Pulmonary artery endothelial cell (primary cell): ENCODE data around the gene TLE3. TPM values are rescaled to one million over a fixed set of nuclear protein-coding genes. Genes with fewer than 3 reads are reported as not detected.

ENCODE experiments used
- DNase-seq: peaks from one replicate; pipeline ENCODE4 v3.0.0-alpha.2; 2011; ENCODE audit warnings: low read depth, low spot score
- total RNA-seq: library from RNA; depleted of rRNA; stranded (reverse); fragments of >200 nt; gene quantifications from 2 replicates; pipeline ENCODE4 v1.2.3, GENCODE V29; 2014

Gene TLE3
- total RNA-seq, 1 donor from 2014 or later = 27.7 TPM

DNA sequence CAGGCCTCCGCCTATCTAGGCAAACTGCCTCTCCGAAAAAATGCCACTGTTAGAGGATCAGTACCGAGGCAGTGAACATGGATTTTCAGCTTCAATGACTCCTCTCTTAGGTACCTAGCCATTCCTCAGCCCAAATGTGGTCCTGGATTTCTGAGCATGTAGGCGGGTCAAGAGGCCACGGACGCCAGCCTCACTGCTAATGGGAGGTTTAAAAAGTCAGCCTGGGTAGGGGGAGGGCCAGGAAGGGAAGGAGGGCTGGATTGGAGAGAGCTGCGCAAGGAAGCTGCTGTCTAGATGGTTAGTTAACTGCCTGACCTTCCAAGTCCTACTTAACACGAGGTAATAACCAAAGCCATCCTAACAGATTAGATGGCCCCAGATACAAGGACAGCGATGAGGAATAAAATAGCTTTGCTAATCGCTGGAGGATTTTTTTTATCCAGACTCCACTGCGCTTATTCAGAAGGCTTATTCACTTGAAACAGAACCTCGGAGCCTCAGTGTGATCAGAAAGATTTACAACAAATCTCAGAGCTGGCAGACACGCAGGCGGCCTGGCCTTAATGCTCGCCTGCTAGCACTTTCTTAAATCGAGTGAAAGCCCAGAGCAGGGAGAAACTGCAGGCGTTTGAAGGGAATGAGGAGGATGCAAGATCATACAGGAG lies 34.3 kb downstream of the TLE3 start:
- no peak for DNase-seq

DNA sequence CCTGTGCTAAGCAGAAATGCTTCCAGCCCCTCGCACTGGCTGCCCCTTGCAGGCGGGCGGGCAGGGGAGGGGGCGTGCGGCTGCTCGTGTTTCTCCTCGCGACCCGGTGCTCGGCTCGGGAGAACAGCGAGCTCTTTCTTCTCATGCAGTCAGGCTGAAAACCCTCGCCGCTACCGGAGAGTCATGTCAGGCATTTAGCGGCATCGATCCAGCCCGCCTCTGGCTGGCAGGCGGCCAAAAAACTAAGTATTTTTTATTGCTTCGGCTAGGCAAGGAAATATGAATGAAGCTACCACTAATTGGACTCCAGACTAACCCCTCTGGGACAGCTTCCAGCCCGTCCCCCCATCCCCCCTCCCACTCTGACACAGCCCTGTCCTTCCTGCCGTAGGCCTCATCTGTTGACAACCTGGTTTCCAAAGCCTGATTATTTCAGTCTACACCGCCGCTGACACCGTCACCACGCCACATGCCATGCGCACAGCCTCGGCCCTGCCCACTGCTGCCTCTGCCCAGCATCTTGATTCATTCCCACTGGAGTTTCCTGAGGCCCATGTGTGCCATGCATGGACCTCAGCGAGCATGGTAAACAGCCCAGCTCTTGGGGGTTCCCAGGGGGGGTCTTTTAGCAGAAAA lies 35.3 kb downstream of the TLE3 start:
- no peak for DNase-seq

DNA sequence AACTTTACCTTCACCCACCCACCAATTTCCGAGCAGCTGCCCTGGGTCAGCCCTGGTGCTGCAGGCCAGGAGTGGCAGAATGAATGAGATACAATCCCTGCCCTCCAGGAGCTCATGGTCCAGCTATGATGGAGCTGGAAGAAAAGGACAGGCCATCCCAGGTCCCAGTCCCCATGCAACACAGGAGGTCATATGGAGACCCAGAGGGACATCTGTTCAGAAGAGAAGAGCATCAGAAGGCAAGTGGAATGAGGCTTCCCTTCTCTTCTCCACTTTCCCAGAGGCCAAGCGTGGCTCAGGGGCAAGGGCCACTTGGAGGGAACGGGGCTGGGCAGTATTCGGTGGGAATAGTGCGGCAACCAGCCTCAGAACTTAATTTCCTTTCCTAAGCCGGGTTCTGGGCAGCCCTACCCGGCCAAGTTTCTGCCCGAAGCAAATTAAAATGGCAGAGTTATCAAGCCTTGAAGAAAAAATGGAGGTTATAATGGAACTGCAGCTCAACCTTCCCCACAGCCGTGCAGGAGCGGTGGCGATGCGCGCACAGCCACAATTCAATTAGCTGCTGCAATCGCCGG lies 35.9 kb downstream of the TLE3 start:
- no peak for DNase-seq

DNA sequence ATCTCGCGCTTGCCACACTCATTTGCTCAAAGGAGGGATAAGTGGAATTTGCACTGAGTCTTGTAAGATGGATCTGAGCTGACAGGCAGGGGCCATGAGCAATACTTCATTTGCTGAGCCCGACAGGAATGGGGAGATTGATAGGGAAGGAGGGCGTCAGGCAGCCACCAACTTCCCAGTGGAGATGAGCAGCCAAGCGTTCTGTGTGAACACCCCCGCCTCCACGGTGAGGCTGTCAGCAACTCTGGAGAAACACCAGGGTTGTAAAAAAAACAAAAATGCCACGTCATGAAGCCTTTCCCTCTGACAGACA lies 36.8 kb downstream of the TLE3 start:
- no peak for DNase-seq

DNA sequence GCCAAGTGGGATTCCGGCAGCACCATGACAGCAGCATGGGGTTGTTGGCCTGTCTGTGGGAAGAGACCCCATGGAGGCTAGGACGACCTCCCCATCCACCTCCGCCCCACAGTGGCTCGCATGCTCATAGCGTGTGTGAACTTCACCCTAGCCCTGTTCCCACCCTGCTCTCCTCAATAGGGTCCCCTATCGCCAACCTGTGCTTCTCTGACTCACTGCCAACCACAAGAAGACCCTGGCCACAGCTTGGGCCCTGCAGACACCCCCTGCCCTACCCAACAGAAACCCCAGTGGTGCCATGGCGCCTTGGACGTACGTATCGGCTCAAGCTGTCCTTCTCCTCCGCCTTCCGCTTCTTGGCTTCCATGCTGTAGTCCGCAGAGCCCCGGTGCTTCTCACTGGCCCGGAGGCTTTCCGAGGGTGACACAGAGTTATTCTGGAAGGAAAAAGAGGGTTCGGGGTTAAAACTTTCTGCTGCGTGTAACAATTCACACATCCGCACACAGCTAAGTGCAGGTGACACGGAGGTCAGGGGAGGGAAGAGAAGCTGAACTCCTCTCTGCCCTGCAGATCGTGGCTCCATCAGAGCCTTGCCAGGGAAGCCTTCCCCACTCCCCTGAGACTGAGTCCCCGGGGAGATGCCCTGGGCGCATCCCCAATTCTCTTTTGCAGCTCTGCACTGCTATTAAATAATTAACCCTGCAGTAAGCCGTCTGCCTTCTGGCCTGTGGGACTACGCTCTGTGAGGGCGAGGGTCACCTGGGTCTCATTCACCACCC lies 37.3 kb downstream of the TLE3 start:
- DNase-seq = no peak

DNA sequence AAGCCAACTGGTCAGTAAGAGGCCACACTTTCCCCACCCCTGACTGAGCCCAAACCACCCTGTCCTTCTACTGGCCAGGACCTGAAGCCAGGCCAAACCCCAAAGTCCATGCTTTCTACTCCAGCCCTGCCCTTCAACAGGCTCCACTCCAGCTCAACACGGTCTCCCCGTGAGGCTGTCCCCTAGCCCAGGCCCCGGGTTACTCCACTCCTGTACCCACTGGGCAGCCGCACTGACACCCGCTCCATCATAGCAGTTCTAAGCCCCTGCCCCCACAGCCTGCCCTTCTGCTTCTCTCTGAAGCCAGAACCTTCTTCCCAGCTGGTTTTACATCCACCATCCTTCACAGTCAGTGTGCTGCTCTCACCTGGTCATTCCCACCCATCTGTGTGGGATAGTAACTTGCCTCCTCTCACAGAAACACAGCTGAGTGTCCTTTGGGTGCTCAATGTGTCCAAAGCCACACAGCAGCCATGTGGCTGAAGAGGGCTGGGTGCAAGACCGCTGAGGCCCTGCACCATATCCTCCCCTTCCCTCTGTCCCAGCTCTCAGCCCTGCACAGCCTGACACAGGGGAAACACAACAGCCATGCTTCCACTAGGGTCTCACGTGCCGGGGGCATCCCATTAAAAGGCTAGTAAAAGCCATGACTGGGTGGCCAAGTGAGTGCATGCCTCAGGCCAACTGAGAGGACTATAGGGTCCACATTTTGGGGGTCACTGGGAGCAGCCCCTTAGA lies 38.1 kb downstream of the TLE3 start:
- DNase-seq = no peak

DNA sequence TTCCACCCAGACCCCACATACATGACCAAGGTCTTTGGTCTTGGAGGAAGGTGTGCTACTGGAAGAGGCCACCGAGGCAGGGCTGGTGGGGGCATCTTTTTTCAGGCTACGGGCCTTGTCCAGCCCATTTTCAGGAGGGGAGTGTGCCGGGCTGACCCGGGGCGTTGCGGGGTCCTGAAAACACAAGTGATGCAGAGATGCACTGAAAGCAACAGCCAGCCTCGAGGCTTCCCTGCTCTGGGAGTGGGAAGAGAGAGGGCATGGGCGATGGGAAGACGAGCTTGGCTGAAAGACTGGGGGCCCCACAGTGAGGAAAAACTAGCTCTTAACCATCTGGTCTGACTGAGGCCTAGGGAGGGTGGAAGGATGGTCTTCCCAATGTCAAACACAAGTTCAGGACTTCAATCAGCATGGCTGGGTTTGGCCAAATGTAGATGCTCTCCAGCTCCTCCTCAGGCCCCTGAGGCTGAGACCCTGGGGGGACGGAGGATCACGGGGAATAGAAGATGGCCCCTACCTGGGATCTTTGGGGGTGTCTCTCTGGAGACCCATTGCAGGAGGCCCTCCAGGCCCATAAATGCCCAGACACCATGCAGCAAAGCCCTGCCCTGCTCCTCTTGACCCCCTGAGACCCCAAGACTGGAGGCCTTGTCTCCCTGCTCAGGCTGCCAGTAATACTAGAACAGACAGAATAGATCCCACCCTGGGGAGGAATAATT lies 38.9 kb downstream of the TLE3 start:
- no peak for DNase-seq

DNA sequence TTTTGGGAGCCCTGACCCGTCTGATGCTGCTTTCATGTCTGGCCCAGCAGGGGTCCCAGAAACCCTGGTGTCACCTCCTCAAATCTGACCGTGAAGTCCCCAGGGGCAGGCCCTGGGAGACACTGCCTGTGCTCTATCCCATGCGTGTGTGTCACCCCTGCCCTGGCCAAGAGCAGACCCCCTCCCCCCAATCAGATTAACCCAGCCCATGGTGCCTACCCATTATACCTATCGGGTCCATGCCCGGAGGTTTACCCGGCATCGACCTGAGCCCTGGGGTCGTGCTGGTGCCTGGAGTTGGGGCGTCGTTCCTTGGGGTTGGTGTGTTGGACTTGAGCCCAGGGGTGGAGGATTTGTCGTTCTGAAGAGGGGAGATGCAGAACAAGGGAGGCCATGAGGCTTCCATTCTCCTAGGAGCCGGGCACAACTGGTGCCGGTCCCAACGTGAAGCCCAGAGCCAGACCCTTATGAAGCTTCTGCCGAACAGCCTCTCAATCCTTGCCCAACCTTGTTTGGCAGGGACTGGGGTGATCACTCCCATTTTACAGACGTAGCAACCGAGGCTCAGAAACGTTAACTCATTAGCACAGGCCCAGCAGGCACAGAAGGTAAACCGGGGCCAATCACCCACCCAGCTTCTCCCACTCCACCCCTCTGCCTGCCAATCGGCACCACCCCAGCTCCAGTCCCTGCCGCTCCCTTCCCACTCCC lies 39.6 kb downstream of the TLE3 start:
- DNase-seq = no peak

DNA sequence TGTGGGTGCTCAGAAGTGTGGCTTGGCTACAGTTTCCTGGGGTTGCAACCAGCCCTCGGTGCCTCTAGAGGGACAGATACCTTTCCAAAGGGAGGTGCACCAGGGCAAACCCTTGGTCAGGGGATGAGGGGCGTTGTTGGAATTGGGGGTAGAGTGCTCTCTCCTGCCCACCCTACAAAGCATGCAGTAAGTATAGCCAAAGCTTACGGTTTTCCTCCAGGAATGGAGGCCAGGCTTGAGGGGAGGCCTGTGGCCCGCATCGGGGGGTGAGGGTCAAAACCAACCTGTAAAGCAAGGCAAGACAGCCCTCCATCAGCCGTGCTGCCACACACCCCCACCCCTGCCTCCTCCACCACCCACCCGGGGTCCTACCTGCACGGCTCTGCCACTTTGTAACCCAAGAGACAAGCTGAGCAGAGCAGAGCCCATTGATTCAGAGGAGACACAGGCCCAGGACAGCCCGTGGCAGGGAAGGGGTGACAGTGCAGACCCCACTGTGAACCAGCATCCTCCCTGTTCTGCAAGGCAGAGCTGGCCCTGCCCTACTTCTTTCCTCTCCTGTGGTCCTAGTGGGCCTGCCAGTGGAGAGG lies 41.5 kb downstream of the TLE3 start:
- DNase-seq = no peak

DNA sequence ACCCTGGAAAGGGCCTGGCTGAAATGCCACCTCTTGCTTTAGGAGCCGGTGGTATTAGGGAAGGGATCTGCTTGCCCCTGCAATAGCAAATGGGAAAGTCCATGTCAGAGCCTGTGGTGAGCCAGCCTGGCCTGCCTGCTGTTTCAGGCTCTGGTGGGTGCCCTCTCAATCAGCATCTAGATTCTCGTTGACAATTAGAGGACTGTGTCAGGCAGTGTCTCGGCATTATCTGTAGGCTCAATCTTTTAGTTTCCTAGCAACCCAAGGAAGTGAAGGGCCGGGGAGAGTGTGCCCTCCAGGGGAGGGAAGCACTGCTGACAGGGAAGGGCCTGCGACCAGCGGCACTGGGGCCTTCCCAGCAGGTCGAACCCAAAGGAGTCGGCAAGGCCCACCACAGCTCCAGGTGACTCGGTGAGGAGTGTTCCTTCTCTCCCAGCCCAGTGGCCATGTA lies 42.1 kb downstream of the TLE3 start:
- no peak for DNase-seq

DNA sequence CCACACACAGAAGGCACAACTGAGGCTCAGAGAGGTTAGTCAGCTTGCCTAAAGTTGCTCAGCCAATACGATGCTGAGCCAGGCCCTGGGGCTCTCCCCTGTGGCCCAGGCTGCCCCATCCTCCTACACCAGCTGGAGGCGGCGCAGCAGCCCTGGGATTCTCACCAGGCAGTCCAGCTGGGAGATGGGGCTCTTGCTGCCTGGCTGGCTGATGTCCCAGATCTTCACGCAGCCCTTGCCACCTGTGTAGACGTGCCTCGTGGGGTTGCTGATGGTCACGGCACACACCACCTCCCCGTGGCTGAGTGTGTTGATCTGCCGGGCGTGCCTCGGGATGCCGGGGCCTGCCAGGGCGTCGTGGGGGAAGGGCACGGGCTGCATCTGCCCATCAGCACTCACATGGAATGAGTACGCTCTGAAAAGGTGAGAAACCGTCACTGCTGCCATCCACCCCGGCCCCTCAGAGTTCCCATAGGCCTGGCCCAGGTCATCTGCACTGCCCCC lies 42.8 kb downstream of the TLE3 start:
- DNase-seq = no peak

DNA sequence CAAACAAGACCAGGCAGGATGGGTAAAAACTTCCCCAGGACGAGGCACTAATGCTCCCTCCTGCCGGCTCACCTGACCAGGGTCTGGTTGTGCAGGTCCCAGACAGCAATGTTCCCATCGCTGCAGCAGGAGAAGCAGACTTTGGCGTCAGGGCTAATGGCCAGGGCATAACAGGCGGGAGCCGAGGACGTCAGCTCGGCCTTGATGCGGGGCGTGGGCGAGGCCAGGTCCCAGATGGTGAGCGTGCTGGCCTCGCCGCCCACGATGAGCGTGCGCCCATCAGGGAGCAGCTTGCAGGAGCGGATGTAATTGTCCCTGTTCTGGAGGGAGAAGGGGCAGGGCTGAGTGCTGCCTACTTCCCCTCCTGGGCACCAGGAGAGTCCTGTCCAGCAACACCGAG lies 43.4 kb downstream of the TLE3 start:
- no peak for DNase-seq

DNA sequence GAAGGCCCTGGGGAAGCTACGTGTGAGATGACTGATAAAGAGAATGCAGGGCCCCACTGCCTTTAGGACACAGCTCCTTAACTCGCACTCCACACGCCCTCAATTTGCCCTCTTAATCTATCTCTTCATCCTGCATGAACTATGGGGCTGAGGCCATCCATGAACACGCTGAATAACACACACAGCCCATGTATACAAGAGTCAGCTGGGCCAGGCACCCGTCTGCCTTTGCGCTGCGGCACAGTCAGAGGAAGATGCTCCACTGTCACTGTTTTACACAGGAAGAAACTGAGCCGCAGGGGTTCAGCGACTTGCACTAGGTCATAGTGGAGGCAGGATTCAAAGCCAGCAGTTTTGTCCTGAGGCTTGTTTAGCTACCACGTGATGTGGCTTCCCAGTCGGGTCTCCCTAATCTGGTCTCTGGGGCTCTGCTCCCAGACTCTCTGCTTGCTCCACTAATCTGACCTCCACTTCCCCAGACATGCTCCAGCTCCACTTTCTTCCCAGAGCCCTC lies 43.9 kb downstream of the TLE3 start:
- DNase-seq = no peak

DNA sequence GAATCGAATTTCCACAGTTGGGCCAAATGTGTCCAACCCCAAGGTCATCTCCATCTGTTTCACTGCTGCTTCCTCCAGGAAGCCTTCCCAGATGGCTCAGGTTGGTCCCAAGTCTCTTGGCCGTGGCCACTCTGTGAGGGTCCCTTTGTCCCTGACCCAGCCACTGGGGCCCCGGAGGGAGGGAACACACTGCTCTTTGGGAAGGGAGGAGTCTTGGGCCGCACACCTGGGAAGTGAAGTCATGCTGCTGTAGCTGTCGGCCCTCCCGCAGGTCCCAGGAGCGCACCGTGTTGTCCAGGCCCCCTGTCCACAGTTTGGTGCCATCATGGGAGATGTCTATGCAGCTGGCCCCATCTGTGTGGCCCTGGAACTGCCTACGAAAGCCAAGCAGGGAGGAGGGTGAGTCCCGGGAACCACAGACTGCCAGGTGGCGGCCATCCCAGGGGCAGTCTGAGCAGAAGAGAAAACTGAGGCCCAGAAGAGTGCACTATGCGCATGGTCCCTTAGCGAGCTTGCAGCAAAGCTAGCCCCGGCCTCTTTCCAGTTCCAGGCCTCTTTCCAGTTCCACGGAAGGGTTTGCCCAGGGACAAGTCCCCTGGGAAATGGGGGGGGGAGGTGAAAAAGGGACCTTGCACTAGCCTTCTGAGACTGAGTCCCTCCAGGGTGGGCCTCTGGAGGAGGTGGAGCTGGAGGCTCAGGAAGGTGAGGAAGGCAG lies 44.6 kb downstream of the TLE3 start:
- no peak for DNase-seq

DNA sequence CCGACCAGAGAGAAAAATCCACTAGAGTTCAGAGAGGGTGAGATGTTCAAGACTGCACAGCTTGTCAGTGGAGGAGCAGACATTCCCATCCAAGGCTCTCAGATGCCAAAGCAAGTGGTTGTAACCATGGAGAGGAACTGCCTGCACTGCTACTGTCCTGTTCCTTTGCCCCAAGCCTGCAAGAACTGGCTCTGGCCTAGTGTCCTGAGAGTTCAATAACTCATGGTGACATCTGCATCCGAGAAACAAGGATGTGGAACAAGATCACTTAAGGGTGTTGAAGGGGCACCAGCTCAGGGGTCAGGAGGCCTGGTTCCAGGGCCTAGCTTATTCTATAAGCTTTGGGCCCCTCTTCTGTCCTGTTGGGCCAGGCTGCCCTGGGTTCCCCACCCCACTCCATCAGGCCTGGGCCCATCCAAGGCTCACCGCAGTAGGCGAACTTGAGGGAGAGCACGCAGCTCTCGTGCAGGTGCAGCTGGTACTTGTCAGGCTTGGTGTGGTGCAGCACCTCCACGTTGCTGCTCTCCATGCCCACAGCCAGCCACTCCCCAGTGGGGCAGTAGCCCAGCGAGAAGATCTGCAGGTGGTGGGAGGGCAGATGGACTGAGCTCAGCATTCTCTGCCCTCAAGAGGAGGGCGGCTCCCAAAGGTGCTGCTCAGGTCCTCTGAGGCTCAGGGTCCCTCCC lies 45.6 kb downstream of the TLE3 start:
- DNase-seq = no peak

DNA sequence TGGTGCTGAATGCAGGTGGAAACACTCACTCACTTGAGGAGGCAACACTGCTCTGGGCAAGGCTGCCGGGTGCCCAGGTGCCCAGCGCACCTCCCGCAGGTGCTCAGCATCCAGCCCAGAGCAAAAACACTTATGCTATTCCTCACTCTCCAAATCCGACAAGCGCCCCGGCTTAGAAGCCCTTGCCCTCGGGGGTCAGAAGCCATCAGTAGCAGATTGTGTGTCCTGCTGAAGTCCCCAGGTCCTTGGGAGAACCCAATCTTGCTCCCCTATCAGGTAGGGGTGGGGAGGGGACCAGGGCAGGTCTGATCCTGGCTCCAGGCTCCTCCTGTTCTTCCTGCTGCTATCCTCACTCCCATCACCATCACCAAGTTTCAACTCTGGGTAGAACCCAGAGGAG lies 46.7 kb downstream of the TLE3 start:
- no peak for DNase-seq

DNA sequence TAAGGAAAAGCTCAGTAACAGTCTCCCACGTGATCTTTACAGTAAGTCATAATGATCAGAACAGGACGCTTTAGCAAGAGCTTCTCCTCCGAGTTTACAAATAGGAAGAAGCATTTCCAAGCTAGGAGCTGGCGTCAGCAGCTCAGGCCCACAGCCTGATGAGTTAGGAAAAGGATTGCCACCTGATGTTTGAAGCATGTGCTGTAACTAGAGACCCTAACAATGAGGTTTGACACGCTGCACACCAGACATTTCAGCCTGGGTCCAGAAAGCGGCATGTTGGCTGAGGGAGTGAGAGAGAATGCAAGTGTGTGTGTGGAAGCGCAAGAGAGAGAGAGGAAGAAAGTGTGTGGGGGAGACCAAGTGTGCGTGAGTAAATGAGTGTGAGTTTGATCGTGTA lies 47.3 kb downstream of the TLE3 start:
- DNase-seq = no peak

DNA sequence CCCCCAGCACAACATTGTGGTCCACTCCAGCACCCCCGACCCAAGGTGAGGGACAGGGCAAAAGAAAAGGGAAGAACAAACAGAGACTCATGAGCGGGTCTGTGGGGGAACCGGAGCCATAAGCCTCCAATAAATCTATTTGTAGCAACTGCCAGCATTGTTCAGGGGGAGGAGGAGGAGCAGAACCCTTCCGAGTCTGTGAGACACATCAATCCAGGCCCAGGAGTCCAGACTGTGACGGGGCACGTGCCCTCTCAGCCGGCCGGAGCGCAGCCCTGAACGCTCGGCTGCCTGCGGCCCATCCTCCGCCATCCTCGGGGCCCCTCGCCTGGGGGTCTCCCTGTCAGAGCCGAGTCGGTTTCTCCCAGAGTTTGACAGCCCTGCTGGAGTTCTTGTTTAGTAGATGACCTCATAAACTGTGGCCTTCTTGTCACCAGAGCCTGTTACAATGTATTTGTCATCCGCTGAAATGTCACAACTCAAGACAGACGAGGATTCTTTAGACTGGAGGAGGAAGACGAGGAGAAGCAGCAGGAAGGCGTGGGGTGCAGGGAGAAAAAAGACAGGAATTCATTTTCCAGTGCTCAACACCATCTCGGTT lies 47.9 kb downstream of the TLE3 start:
- DNase-seq = no peak
